ENCODE results near the gene CDC42.
"Not testable (repeated sequence)": the region's sequence is repeated elsewhere in the genome, so short reads cannot be mapped to it uniquely, and the experiment has no call there.

CDC42 gene

DNA sequence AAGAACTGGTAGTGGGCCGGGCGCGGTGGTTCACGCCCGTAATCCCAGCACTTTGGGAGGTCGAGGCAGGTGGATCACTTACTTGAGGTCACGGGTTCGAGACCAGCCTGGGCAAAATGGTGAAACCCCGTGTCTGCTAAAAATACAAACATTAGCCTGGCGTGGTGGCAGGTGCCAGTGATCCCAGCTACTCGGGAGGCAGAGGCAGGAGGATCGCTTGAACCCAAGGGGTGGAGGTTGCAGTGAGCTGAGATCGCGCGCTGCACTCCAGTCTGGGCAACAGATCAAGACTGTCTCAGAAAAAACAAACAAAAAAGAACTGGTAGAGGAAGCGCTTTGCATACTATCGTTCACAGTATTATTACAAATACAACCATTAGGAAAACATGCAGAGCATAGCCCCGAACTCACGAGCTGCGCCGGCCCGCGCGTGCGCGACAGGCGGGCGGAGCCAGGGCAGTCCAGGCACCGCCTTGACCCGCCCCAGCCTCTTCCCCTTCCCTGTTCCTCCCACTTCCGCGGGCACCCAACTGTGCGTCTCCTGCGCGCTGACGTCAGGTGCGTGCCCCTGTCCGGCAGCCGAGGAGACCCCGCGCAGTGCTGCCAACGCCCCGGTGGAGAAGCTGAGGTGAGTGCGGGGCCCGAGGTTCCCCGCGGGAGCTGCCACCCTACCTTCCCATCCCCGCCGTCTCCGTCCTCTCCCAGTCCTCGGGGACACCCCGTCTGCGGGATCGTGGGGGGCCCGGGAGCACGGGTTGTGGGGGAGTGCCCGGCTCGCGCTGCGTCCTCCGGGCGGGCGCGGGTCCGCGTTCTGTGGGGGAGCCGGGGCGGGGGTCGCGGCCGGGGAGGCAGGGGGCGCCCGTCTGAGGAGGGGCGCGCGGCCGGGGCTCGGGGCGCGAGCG lies at the start of gene CDC42:
Gene CDC42 (plus strand): TSS at position 595 of the 902 bp plus-strand sequence. CDS start 25,770 bp downstream, outside the sequence.
- TF ChIP-seq CTCF (IDR thresholded peaks at IDR 0.05; ENCODE audit: insufficient read depth, low read length, poor library complexity, severe bottlenecking), result no peak
- peak within 1 kb of the TSS; percentile 84 for H3K4me3 ChIP-seq (replicated peaks; ENCODE audit: low read depth, low read length)
- no peaks in the 10 kb centered on the region for H3K27me3 ChIP-seq (replicated peaks; ENCODE audit: control insufficient read depth, insufficient read depth, low read length)
- DNase-seq (ENCODE audit: extremely low read depth, insufficient read length), result peak; percentile 98
- H3K36me3 ChIP-seq (ENCODE audit: control insufficient read depth, insufficient read depth, low read length), result peaks cover 2% of the 10 kb centered on the region; the same call in 1 of the 2 replicates

- H3K27me3 ChIP-seq (replicated peaks; ENCODE audit: control insufficient read depth, insufficient read depth, low read length); H3K36me3 ChIP-seq (ENCODE audit: control insufficient read depth, insufficient read depth, low read length); H3K4me3 ChIP-seq (replicated peaks; ENCODE audit: low read depth, low read length); DNase-seq (ENCODE audit: extremely low read depth, insufficient read length): not testable (repeated sequence)
Observed at GRCh38 chr1:22002875-22003274, 49.6 kb upstream of the CDC42 start.

- H3K4me3 ChIP-seq (replicated peaks; ENCODE audit: low read depth, low read length); H3K36me3 ChIP-seq (ENCODE audit: control insufficient read depth, insufficient read depth, low read length); H3K27me3 ChIP-seq (replicated peaks; ENCODE audit: control insufficient read depth, insufficient read depth, low read length); DNase-seq (ENCODE audit: extremely low read depth, insufficient read length): not testable (repeated sequence)
Observed at GRCh38 chr1:22003959-22004358, 48.5 kb upstream of the CDC42 start.

DNA sequence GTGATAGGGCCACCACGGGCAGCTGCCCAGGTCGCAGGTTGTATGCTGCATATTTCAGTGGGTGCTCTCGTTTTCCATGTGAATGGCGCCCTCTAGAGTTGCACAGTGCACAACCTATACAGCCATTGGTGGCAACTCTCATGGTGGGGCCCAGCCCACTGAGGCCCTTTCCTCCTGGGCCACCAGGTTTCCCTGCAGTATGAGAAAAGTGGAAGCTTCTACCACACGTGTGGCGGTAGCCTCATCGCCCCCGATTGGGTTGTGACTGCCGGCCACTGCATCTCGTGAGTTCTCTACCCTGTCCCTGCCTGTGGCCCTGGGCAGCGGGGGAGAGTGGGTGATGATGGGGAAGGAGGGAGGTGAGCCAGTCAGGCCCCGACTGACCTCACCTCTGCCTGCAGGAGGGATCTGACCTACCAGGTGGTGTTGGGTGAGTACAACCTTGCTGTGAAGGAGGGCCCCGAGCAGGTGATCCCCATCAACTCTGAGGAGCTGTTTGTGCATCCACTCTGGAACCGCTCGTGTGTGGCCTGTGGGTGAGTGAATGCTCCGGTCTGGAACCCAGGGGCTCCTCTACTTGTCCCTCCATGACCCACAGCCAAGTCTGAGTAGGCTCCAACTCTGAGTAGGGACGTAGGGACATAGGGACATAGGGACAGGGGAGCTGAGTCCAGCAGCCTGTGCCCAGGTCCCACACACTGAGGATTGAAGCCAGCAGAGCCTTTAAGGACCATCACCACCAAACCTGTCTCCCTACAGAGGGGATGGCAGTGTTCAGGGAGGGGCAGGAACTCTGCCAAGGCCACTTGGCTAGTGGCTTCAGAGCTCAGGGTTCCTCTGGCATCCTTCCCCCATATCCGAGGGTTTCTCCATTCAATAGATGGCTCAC lies 47.0 kb upstream of the CDC42 start:
- H3K4me3 ChIP-seq (replicated peaks; ENCODE audit: low read depth, low read length); DNase-seq (ENCODE audit: extremely low read depth, insufficient read length); H3K27me3 ChIP-seq (replicated peaks; ENCODE audit: control insufficient read depth, insufficient read depth, low read length); H3K36me3 ChIP-seq (ENCODE audit: control insufficient read depth, insufficient read depth, low read length): not testable (repeated sequence)
- peak; percentile 33 for TF ChIP-seq CTCF (IDR thresholded peaks at IDR 0.05; ENCODE audit: insufficient read depth, low read length, poor library complexity, severe bottlenecking)

GRCh38 chr1:22006736-22007135 lies 45.8 kb upstream of the CDC42 start:
- not testable (repeated sequence) for H3K4me3 ChIP-seq (replicated peaks; ENCODE audit: low read depth, low read length); DNase-seq (ENCODE audit: extremely low read depth, insufficient read length); H3K27me3 ChIP-seq (replicated peaks; ENCODE audit: control insufficient read depth, insufficient read depth, low read length); H3K36me3 ChIP-seq (ENCODE audit: control insufficient read depth, insufficient read depth, low read length)

DNA sequence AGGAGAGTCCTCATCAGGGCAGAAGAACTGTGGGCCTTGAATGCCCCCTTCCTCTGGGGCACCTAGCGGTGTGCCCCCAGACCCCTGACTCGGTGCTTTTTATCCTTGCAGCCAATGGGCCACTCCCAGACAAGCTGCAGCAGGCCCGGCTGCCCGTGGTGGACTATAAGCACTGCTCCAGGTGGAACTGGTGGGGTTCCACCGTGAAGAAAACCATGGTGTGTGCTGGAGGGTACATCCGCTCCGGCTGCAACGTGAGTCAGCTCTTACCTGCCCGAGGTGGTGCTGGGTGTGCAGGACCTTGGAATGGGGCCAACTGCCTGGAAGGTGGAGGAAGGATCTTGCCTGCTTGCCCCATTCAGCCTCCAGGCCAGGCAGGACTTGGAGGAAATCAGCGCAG lies 45.2 kb upstream of the CDC42 start:
- not testable (repeated sequence) for DNase-seq (ENCODE audit: extremely low read depth, insufficient read length); H3K4me3 ChIP-seq (replicated peaks; ENCODE audit: low read depth, low read length); H3K27me3 ChIP-seq (replicated peaks; ENCODE audit: control insufficient read depth, insufficient read depth, low read length); H3K36me3 ChIP-seq (ENCODE audit: control insufficient read depth, insufficient read depth, low read length)

DNA sequence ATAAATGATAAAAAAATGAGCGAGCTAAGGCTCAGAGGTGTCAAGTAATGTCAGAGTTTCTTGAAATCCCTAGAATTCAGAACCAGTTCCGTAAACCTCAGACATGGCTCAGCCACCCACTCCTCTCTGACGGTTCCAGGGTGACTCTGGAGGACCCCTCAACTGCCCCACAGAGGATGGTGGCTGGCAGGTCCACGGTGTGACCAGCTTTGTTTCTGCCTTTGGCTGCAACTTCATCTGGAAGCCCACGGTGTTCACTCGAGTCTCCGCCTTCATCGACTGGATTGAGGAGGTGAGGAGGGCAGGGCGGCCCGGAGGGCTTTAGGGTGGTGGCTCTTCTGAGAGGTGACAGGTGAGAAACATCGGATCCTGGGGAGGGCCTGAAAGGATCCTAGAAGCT lies 42.9 kb upstream of the CDC42 start:
- DNase-seq (ENCODE audit: extremely low read depth, insufficient read length); H3K36me3 ChIP-seq (ENCODE audit: control insufficient read depth, insufficient read depth, low read length); H3K27me3 ChIP-seq (replicated peaks; ENCODE audit: control insufficient read depth, insufficient read depth, low read length); H3K4me3 ChIP-seq (replicated peaks; ENCODE audit: low read depth, low read length): not testable (repeated sequence)

DNA sequence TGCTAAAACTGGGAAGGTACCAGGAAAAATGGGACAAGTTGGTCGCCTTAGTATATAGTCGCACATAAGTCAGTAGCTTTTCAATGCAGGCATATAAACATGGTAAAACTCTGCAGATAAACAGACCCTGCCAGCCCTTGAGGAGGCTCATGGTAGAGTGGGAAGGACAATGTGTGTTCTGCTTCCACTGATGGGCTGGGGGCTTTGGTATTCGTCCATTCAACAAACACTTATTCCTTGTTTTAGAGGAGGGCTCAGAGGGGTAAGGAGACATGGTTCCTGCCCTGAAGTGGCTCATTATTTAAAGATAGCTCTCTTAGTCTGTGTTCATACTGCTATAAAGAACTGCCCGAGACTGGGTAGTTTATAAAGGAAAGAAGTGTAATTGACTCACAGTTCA lies 39.8 kb upstream of the CDC42 start:
- not testable (repeated sequence) for DNase-seq (ENCODE audit: extremely low read depth, insufficient read length); H3K4me3 ChIP-seq (replicated peaks; ENCODE audit: low read depth, low read length); H3K27me3 ChIP-seq (replicated peaks; ENCODE audit: control insufficient read depth, insufficient read depth, low read length); H3K36me3 ChIP-seq (ENCODE audit: control insufficient read depth, insufficient read depth, low read length)

DNA sequence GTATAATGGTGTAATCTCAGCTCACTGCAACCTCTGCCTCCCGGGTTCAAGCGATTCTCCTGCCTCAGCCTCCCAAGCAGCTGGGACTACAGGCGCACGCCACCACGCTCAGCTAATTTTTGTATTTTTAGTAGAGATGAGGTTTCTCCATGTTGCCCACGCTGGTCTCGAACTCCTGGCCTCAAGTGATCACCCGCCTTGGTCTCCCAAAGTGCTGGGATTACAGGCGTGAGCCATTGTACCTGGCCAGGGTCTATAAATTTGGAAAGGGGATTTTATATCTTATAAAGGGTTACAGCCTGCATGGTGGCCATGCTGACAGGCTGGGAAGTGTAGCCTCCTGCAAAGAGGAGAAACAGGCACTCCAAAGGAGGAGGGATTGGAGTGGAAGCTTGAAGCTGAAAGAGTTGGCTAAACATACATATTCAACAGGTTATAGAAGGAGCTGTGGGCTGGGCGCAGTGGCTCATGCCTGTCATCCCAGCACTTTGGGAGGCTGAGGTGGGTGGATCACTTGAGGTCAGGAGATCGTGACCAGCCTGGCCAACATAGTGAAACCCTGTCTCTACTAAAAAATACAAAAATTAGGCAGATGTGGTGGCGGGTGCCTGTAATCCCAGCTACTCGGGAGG lies 37.8 kb upstream of the CDC42 start:
- H3K27me3 ChIP-seq (replicated peaks; ENCODE audit: control insufficient read depth, insufficient read depth, low read length); DNase-seq (ENCODE audit: extremely low read depth, insufficient read length); H3K36me3 ChIP-seq (ENCODE audit: control insufficient read depth, insufficient read depth, low read length); H3K4me3 ChIP-seq (replicated peaks; ENCODE audit: low read depth, low read length): not testable (repeated sequence)
